Testis (tissue), 3 donors: ENCODE data around the gene DRAXIN. TPM values are rescaled to one million over a fixed set of nuclear protein-coding genes. Genes with fewer than 3 reads are reported as not detected.

Experiments used
- DNase-seq: peaks from one replicate; pipeline ENCODE4 v3.0.0-alpha.2; 2019
- H3K27ac ChIP-seq, 2 donors: fragments of 200-600 bp; sonication (generic); one replicate each; pipeline ENCODE4 v1.5.1; 2019
- H3K27me3 ChIP-seq: fragments of 200-600 bp; sonication (generic); one replicate; pipeline ENCODE4 v1.5.1; 2019
- H3K36me3 ChIP-seq: fragments of 200-600 bp; sonication (generic); one replicate; pipeline ENCODE4 v1.5.1; 2017; ENCODE audit warnings: low read depth; ENCODE audit errors: missing control alignments
- H3K4me1 ChIP-seq: fragments of 200-600 bp; sonication (generic); one replicate; pipeline ENCODE4 v1.5.1; 2019
- H3K4me3 ChIP-seq, 2 donors: fragments of 200-600 bp; sonication (generic); one replicate each; pipeline ENCODE4 v1.5.1; 2017 to 2019
- H3K9me3 ChIP-seq: fragments of 200-600 bp; sonication (generic); one replicate; pipeline ENCODE4 v1.5.1; 2017
- POLR2A ChIP-seq: fragments of 450-650 bp; IDR thresholded peaks from one replicate; pipeline ENCODE4 v1.6.1; 2017; ENCODE audit warnings: antibody characterized with exemption, mild to moderate bottlenecking, moderate library complexity
- WGBS, 2 donors: methylation state at CpG; one replicate each; pipeline ENCODE4 v1.1.5; 2018; 5-methylcytosine and 5-hydroxymethylcytosine counted together
- intact Hi-C: fragments of 100-400 bp; cut with DNase I; formaldehyde crosslinking; loops from one replicate; pipeline ENCODE4 v1.15.1; 2023; ENCODE audit warnings: low total_unique reads
- polyA plus RNA-seq: library from polyadenylated mRNA; stranded (reverse); fragments of 350-450 nt; fragmentation: Illumina TruSeq; extraction: RNeasy Lipid Tissue Mini Kit (QIAGEN cat#74804); gene quantifications from one replicate; pipeline ENCODE4 v1.2.3, GENCODE V29; 2014; ENCODE audit warnings: low read depth, low replicate concordance; ENCODE audit not compliant: insufficient read depth
- total RNA-seq, 2 donors: library from RNA; depleted of rRNA; stranded (reverse); fragments of >200 nt; gene quantifications; one replicate each; pipeline ENCODE4 v1.2.3, GENCODE V29; 2016
- TF ChIP-seq, protein P1 (sequence below), 3 experiments: fragments of 450-650 bp in 2 of 3; fragments of 200-600 bp in 1 of 3; sonication (generic) in 1 of 3; IDR thresholded peaks; one replicate each; pipeline ENCODE4 v1.5.1; 2016 to 2019; ENCODE audit warnings: antibody characterized with exemption in 3 of 3, mild to moderate bottlenecking in 2 of 3, moderate library complexity in 1 of 3

The DRAXIN gene
- total and polyA plus RNA-seq, 3 donors from 2014 or later: 0.53 to 0.93 (median 0.79) TPM

DNA sequence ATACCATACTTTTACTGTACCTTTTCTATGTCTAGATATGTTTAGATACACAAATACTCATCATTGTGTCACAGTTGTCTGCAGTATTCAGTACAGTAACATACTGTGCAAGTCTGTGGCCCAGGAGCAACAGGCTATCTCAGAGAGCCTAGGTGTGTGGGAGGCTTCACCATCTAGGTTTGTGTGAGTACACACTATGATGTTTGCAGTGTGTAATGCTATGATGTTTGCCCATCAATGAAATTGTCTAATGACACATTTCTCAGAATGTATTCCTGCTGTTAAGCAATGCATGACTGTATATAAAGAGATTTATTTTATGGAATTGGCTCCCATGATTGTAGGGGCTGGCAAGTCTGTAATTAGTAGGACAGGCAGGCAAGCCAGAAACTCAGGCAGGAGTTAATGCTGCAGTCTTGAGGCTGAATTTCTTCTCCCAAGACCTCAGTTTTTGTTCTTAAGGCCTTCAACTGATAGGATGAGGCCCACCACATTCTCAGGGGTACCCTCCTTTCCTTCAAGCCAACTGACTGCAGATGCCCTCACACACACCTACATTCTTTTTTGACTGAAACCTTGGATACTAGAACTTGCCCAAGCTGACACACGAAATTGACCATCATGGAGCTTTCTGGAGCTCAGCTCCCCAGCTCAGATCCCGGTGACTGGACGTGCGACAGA, 36.8 kb downstream of the DRAXIN start:
- Histone ChIP-seq H3K27me3 (no peaks in the 10 kb centered on the region), H3K9me3 (no peaks in the 10 kb centered on the region), H3K27ac (no peak overlapping the region), H3K4me3 (no peak overlapping the region), H3K4me1 (peaks cover 38% of the 10 kb centered on the region), H3K36me3 (no peaks in the 10 kb centered on the region)
- TF ChIP-seq, protein P1, sequence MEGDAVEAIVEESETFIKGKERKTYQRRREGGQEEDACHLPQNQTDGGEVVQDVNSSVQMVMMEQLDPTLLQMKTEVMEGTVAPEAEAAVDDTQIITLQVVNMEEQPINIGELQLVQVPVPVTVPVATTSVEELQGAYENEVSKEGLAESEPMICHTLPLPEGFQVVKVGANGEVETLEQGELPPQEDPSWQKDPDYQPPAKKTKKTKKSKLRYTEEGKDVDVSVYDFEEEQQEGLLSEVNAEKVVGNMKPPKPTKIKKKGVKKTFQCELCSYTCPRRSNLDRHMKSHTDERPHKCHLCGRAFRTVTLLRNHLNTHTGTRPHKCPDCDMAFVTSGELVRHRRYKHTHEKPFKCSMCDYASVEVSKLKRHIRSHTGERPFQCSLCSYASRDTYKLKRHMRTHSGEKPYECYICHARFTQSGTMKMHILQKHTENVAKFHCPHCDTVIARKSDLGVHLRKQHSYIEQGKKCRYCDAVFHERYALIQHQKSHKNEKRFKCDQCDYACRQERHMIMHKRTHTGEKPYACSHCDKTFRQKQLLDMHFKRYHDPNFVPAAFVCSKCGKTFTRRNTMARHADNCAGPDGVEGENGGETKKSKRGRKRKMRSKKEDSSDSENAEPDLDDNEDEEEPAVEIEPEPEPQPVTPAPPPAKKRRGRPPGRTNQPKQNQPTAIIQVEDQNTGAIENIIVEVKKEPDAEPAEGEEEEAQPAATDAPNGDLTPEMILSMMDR (IDR thresholded peaks at IDR 0.05): no peak
- TF ChIP-seq POLR2A: no peak
- no peak for DNase-seq
- 97 to 100% methylated on average over 4 of the region's 4 CpGs for WGBS, 2 donors
- intact Hi-C loops: no loop called here

DNA sequence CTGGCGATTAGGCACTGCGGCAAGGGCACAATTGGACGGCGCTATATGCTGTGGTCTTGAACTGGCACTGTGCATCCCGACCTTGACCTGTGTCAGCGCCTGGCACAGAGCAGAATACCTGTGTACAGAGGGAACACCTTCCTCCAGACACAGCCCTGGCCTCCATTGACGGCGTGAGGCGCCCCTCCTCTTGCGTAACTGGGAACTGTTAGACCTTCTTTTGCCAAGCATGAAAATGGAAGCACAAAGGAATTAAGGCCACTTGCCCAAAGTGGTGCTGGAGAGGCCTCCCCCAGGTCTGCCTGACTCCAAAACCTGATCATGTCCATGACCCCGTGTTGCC, 37.6 kb downstream of the DRAXIN start:
- Histone ChIP-seq H3K4me3 (no peak overlapping the region), H3K36me3 (no peaks in the 10 kb centered on the region), H3K27ac (no peak overlapping the region), H3K4me1 (peaks cover 38% of the 10 kb centered on the region), H3K27me3 (no peaks in the 10 kb centered on the region), H3K9me3 (no peaks in the 10 kb centered on the region)
- no peak for DNase-seq
- intact Hi-C loops: no loop called here
- 93 to 96% methylated on average over 4 to 11 of the region's 11 CpGs for WGBS, 2 donors
- no peak for TF ChIP-seq POLR2A
- TF ChIP-seq, protein P1 (IDR thresholded peaks at IDR 0.05): no peak

DNA sequence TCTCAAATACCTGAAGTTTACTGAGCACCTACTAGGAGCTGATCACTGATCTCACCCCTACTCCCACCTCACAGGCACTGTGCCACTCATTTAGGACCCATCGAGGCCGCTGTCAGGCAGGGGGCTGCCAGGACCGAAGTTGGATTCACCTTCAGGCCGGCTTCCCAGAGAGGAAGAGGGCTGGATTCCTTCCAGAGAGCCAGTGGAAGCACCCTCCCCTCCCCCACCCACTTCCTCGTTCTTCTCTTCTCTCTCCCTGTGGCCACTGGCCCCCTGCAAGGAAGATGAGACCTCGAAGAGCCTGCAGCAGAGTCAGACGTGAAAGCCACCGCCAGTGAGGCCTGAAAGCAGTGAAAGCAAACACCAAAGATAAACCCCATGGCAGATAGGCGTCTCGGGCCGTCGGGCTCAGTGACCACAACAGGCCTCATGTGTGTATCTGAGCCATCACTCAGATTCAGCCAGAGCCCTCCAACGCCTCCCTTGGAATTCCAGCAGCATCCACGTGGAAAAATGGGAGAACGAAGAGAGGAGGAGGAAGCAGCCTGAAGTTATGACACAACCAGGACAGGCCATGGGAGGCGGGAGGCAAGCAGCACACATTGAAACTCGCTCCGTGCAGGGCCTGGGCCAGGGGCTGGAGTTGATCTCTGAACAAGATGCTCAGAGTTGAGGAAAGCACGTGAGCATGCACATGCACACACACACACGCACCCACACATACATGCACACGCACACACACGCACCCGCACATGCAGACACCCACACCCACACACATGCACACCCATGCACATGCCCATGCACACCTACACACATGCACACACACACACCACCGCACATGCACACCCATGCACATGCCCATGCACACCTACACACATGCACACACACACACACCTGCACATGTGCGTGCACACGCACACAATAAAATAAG, 38.3 kb downstream of the DRAXIN start:
- Histone ChIP-seq H3K4me3 (no peak overlapping the region), H3K27ac (no peak overlapping the region), H3K27me3 (no peaks in the 10 kb centered on the region), H3K9me3 (no peaks in the 10 kb centered on the region), H3K4me1 (peaks cover 38% of the 10 kb centered on the region), H3K36me3 (no peaks in the 10 kb centered on the region)
- DNase-seq: no peak
- TF ChIP-seq POLR2A: no peak
- TF ChIP-seq, protein P1 (IDR thresholded peaks at IDR 0.05): no peak
- 67% methylated on average over 24 to 26 of the region's 26 CpGs for WGBS, 2 donors
- intact Hi-C loops: loop anchor here (10.0 kb wide), 1 partner anchor 75 kb away; the partner anchor contains the start of genes CLCN6 and MTHFR

DNA sequence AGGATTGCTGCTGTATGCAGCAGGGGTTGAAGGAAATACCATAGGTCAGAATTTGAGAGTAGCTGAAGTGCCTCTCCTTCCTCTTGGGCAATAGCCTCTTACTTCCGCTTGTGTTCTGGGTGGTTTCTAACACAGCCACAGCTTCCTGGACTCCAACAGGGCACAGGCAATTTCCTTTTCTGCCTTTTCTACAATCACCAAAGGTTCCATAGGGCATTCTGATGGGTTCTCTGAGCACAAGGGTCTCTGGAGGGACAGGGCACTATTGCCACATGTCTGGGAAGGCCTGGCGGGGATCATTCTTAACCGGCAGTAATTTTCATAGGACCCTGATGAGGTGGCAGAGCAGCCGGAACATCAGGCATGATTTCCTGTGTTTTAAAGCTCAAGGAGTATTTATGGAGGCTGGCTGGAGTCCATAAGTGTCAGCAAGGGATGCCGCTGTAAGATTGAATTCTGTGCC, 39.0 kb downstream of the DRAXIN start:
- H3K27ac ChIP-seq: peak overlapping the region in 1 of 2 donors; percentile 85
- WGBS, 2 donors: 52 to 55% methylated on average over 5 of the region's 5 CpGs

More for the DNA sequence above, 39.0 kb downstream of the DRAXIN start:
- no peaks in the 10 kb centered on the region for H3K36me3 ChIP-seq
- no peaks in the 10 kb centered on the region for H3K27me3 ChIP-seq
- peaks cover 43% of the 10 kb centered on the region for H3K4me1 ChIP-seq
- no peak overlapping the region for H3K4me3 ChIP-seq
- intact Hi-C loops: loop anchor here (10.0 kb wide), 1 partner anchor 74 kb away; the partner anchor contains the start of genes CLCN6 and MTHFR
- TF ChIP-seq, protein P1 (IDR thresholded peaks at IDR 0.05): no peak
- TF ChIP-seq POLR2A: no peak
- no peak for DNase-seq
- H3K9me3 ChIP-seq: no peaks in the 10 kb centered on the region
